ENCODE measurements around the gene TNRC18.
"Not testable (repeated sequence)": the region's sequence is repeated elsewhere in the genome, so short reads cannot be mapped to it uniquely, and the experiment has no call there.

TNRC18 gene

GRCh38 chr7:5265320-5266190 lies 158.1 kb downstream of the TNRC18 start:
- Mint-ChIP-seq H3K27ac (no peak overlapping the region), H3K27me3 (no peaks in the 10 kb centered on the region), H3K4me1 (no peaks in the 10 kb centered on the region), H3K36me3 (ENCODE audit: low read depth) (no peaks in the 10 kb centered on the region), H3K4me3 (no peak overlapping the region), H3K9me3 (no peaks in the 10 kb centered on the region)
- DNase-seq (no peak), ATAC-seq (no peak)

- H3K36me3 Mint-ChIP-seq (ENCODE audit: low read depth); H3K27ac Mint-ChIP-seq; H3K4me1 Mint-ChIP-seq; H3K9me3 Mint-ChIP-seq; ATAC-seq; H3K27me3 Mint-ChIP-seq; DNase-seq; H3K4me3 Mint-ChIP-seq: not testable (repeated sequence)
Measured at GRCh38 chr7:5263066-5263465, 160.6 kb downstream of the TNRC18 start.

GRCh38 chr7:5260530-5261068 lies 163.0 kb downstream of the TNRC18 start:
- H3K36me3 Mint-ChIP-seq (ENCODE audit: low read depth); H3K27me3 Mint-ChIP-seq; H3K27ac Mint-ChIP-seq; ATAC-seq; H3K4me1 Mint-ChIP-seq; H3K4me3 Mint-ChIP-seq; H3K9me3 Mint-ChIP-seq; DNase-seq: not testable (repeated sequence)
